ENCODE data around the gene DNM1. TPM values are rescaled to one million over a fixed set of nuclear protein-coding genes. Genes with fewer than 3 reads are reported as not detected.

The DNM1 gene
- total and polyA plus RNA-seq, 10 of the 15 experiments (the other 5 are each of a cell fraction or from before 2014, with no cell fraction given), result 0.06 to 0.67 (median 0.19) TPM; not detected in 3

DNA sequence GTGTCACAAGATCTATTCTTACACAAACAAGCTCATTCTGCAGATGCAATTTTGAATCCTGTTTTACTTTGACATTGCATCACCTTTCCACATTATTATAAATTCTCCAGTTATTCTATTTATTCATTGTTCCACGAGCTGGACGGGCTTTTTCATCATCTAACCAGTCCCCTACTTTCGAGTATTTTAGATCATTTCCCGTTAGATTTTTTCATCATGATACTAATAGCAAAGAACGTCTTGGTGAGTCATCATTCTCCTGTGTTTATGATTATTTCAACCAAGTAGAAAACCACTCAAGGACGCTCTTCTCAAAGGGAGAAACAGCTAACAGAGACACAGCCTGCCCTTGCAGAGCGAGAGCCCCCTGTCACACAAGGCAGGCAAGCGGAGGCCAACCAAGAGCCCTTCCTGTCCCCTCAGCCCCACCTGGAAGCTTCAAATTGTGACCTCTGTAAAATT is 28.0 kb upstream of the DNM1 start:
- no peak overlapping the region for H3K4me2 ChIP-seq (ENCODE audit: control insufficient read depth, insufficient read depth)
- intact Hi-C loops (cut with micrococcal nuclease; ENCODE audit: unreplicated experiment) (no loop called here), in situ Hi-C loops (cut with MboI) (no loop called here)
- ATAC-seq (no peak), FAIRE-seq (no peak), DNase-seq (ENCODE audit: low read depth, low spot score) (no peak)
- ChIA-PET CTCF (interaction anchor here (0.6 to 1.9 kb wide), 2 partner anchors 9 to 228 kb away, joined by 3 to 5 read pairs; no protein-coding TSS in a partner anchor), RAD21 (ENCODE audit: unreplicated experiment) (no interaction called here), POLR2A (no interaction called here), SMC1A (ENCODE audit: uncharacterized antibody, unreplicated experiment) (no interaction called here)
- H3K4me1 ChIP-seq (ENCODE audit: control insufficient read depth, insufficient read depth, low read length), result no peaks in the 10 kb centered on the region
- H3K27me3 ChIP-seq (replicated peaks in 1 of 2; ENCODE audit: control insufficient read depth in 2 of 2, insufficient read depth in 2 of 2, low read length in 1 of 2), result no peaks in the 10 kb centered on the region
- H2AFZ ChIP-seq (ENCODE audit: control insufficient read depth, low read depth, low read length), result no peak overlapping the region
- H3K9ac ChIP-seq (ENCODE audit: control insufficient read depth, insufficient read depth, low read length), result no peak overlapping the region
- no peaks in the 10 kb centered on the region for H4K20me1 ChIP-seq (ENCODE audit: control insufficient read depth, insufficient read depth)
- 57% methylated on average over 8 of the region's 8 CpGs for WGBS (ENCODE audit: insufficient coverage, insufficient replicate concordance, low lambda C conversion rate, missing lambda C conversion rate)
- H3K4me3 ChIP-seq, result no peak overlapping the region
- H3K79me2 ChIP-seq (ENCODE audit: control insufficient read depth, insufficient read depth, low read length), result no peaks in the 10 kb centered on the region
- H3K36me3 ChIP-seq (ENCODE audit: control insufficient read depth in 2 of 2, insufficient read depth in 2 of 2, low read length in 1 of 2), result peaks cover 17 to 18% of the 10 kb centered on the region in 2 experiments; a peak in 3 of 4 replicates
- no peak overlapping the region for H3K27ac ChIP-seq (ENCODE audit: control insufficient read depth, insufficient read depth)
- peaks cover 4% of the 10 kb centered on the region; the same call in 2 of the 3 replicates for H3K9me3 ChIP-seq (replicated peaks; ENCODE audit: control insufficient read depth, insufficient read depth, low read length)
- BruUV-seq (replicated peaks), result no TSS peak
- TF ChIP-seq RFX5 (IDR thresholded peaks at IDR 0.05; ENCODE audit: low read depth, low read length) (no peak), MEF2A (IDR thresholded peaks at IDR 0.05; ENCODE audit: insufficient read depth, low read depth, low read length) (no peak), POLR2AphosphoS2 (IDR thresholded peaks at IDR 0.05; ENCODE audit: low read depth, low read length) (no peak), GATAD2B (conservative IDR thresholded peaks at IDR 0.05; ENCODE audit: low read depth) (no peak), SP1 (IDR thresholded peaks at IDR 0.05; ENCODE audit: low read depth, low read length) (no peak), HCFC1 (IDR thresholded peaks at IDR 0.05; ENCODE audit: low read length) (no peak), JUNB (IDR thresholded peaks at IDR 0.05) (no peak), NR2F1 (conservative IDR thresholded peaks at IDR 0.05) (no peak), POLR2AphosphoS5 (IDR thresholded peaks at IDR 0.05; ENCODE audit: low read length) (no peak), EP300 (IDR thresholded peaks at IDR 0.05; ENCODE audit: borderline replicate concordance in 1 of 2, control insufficient read depth in 1 of 2, low read depth in 2 of 2, low read length in 2 of 2) (no peak), ZBED1 (IDR thresholded peaks at IDR 0.05; ENCODE audit: borderline replicate concordance) (no peak), IRF4 (IDR thresholded peaks at IDR 0.05; ENCODE audit: low read depth, low read length) (no peak)
- TF ChIP-seq, protein P1, sequence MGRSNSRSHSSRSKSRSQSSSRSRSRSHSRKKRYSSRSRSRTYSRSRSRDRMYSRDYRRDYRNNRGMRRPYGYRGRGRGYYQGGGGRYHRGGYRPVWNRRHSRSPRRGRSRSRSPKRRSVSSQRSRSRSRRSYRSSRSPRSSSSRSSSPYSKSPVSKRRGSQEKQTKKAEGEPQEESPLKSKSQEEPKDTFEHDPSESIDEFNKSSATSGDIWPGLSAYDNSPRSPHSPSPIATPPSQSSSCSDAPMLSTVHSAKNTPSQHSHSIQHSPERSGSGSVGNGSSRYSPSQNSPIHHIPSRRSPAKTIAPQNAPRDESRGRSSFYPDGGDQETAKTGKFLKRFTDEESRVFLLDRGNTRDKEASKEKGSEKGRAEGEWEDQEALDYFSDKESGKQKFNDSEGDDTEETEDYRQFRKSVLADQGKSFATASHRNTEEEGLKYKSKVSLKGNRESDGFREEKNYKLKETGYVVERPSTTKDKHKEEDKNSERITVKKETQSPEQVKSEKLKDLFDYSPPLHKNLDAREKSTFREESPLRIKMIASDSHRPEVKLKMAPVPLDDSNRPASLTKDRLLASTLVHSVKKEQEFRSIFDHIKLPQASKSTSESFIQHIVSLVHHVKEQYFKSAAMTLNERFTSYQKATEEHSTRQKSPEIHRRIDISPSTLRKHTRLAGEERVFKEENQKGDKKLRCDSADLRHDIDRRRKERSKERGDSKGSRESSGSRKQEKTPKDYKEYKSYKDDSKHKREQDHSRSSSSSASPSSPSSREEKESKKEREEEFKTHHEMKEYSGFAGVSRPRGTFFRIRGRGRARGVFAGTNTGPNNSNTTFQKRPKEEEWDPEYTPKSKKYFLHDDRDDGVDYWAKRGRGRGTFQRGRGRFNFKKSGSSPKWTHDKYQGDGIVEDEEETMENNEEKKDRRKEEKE (IDR thresholded peaks at IDR 0.05), result no peak
- TF ChIP-seq, protein P2, sequence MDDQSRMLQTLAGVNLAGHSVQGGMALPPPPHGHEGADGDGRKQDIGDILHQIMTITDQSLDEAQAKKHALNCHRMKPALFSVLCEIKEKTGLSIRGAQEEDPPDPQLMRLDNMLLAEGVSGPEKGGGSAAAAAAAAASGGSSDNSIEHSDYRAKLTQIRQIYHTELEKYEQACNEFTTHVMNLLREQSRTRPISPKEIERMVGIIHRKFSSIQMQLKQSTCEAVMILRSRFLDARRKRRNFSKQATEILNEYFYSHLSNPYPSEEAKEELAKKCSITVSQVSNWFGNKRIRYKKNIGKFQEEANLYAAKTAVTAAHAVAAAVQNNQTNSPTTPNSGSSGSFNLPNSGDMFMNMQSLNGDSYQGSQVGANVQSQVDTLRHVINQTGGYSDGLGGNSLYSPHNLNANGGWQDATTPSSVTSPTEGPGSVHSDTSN (IDR thresholded peaks at IDR 0.05; ENCODE audit: insufficient replicate concordance, low read depth, low read length), result no peak
- TF ChIP-seq, protein P3, sequence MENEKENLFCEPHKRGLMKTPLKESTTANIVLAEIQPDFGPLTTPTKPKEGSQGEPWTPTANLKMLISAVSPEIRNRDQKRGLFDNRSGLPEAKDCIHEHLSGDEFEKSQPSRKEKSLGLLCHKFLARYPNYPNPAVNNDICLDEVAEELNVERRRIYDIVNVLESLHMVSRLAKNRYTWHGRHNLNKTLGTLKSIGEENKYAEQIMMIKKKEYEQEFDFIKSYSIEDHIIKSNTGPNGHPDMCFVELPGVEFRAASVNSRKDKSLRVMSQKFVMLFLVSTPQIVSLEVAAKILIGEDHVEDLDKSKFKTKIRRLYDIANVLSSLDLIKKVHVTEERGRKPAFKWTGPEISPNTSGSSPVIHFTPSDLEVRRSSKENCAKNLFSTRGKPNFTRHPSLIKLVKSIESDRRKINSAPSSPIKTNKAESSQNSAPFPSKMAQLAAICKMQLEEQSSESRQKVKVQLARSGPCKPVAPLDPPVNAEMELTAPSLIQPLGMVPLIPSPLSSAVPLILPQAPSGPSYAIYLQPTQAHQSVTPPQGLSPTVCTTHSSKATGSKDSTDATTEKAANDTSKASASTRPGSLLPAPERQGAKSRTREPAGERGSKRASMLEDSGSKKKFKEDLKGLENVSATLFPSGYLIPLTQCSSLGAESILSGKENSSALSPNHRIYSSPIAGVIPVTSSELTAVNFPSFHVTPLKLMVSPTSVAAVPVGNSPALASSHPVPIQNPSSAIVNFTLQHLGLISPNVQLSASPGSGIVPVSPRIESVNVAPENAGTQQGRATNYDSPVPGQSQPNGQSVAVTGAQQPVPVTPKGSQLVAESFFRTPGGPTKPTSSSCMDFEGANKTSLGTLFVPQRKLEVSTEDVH (IDR thresholded peaks at IDR 0.05; ENCODE audit: low read depth, partially characterized antibody), result no peak
